H1 (cell line): Measurements from ENCODE around the gene DHRS12. TPM values are rescaled to one million over a fixed set of nuclear protein-coding genes. Genes with fewer than 3 reads are reported as not detected.

Source experiments
- CTCF ChIA-PET: fragments of 300-600 bp; sonication (Branson Sonifier 250); formaldehyde crosslinking; loops from one replicate; lab custom pipeline; 2021; ENCODE audit not compliant: partially characterized antibody; lab: Charles Lee
- POLR2A ChIA-PET: fragments of 300-600 bp; sonication (Branson Sonifier 250); formaldehyde crosslinking; loops from one replicate; lab custom pipeline; 2021; ENCODE audit warnings: inconsistent platforms; ENCODE audit not compliant: partially characterized antibody; lab: Charles Lee
- DNase-seq, 2 experiments: peaks; one replicate each; pipeline versions ENCODE4 v3.0.0 to v3.0.0-alpha.2; 2010 to 2022; ENCODE audit warnings: low spot score in 2 of 2, low read depth in 1 of 2, mixed read lengths in 1 of 2
- FAIRE-seq: peaks from 2 replicates; lab custom pipeline; 2011; peaks lifted over from hg19 to GRCh38; lab: Jason Lieb, UNC
- H2AFZ ChIP-seq: 2 replicates; pipeline ENCODE4 v1.8.1; 2012; ENCODE audit warnings: low read length, inconsistent platforms
- H2AK5ac ChIP-seq: 2 replicates; pipeline ENCODE4 v1.6.1; 2013; ENCODE audit warnings: low read depth, low read length
- H2BK120ac ChIP-seq: replicated peaks from 2 replicates; pipeline ENCODE3; 2013; ENCODE audit warnings: low read depth, low read length, inconsistent platforms
- H2BK12ac ChIP-seq: 2 replicates; pipeline ENCODE4 v1.6.1; 2013; ENCODE audit warnings: low read depth, low read length
- H2BK15ac ChIP-seq: 2 replicates; pipeline ENCODE4 v1.6.1; 2013; ENCODE audit warnings: low read length
- H2BK20ac ChIP-seq: 2 replicates; pipeline ENCODE4 v1.6.1; 2013; ENCODE audit warnings: low read length
- H2BK5ac ChIP-seq: 2 replicates; pipeline ENCODE4 v1.6.1; 2013; ENCODE audit warnings: low read depth, low read length
- H3K14ac ChIP-seq: 2 replicates; pipeline ENCODE4 v1.6.1; 2013; ENCODE audit warnings: inconsistent platforms; ENCODE audit not compliant: insufficient read length
- H3K18ac ChIP-seq: 2 replicates; pipeline ENCODE4 v1.6.1; 2013; ENCODE audit warnings: low read length; ENCODE audit errors: extremely low read depth
- H3K23ac ChIP-seq: 2 replicates; pipeline ENCODE4 v1.6.1; 2013; ENCODE audit warnings: inconsistent platforms; ENCODE audit not compliant: insufficient read length
- H3K23me2 ChIP-seq: 2 replicates; pipeline ENCODE4 v1.6.1; 2013; ENCODE audit warnings: low read depth, low read length
- H3K27ac ChIP-seq: 2 replicates; pipeline ENCODE4 v1.6.1; 2011; ENCODE audit warnings: low read depth, low read length, inconsistent platforms
- H3K27me3 ChIP-seq, 4 experiments: replicated peaks in 1 of 4; 1 replicate in 1 of 4; 2 replicates in 3 of 4; pipeline versions ENCODE4 v1.6.1 to v1.8.1; 2011 to 2013; ENCODE audit warnings: low read length in 3 of 4, mild to moderate bottlenecking in 3 of 4, inconsistent platforms in 2 of 4, mixed read lengths in 2 of 4, moderate library complexity in 1 of 4; ENCODE audit not compliant: control insufficient read depth in 3 of 4, insufficient read depth in 3 of 4; ENCODE audit errors: extremely low read depth in 1 of 4
- H3K36me3 ChIP-seq, 4 experiments: 2 replicates each; pipeline versions ENCODE4 v1.6.1 to v1.8.1; 2011 to 2013; ENCODE audit warnings: mild to moderate bottlenecking in 4 of 4, low read length in 3 of 4, moderate library complexity in 2 of 4, control low read depth in 1 of 4, inconsistent platforms in 1 of 4; ENCODE audit not compliant: insufficient read depth in 4 of 4, control insufficient read depth in 2 of 4
- H3K4ac ChIP-seq: replicated peaks from 2 replicates; pipeline ENCODE3; 2013; ENCODE audit warnings: low read length, low read depth, mixed read lengths, inconsistent platforms; ENCODE audit not compliant: insufficient read length
- H3K4me1 ChIP-seq, 4 experiments: replicated peaks in 1 of 4; 1 replicate in 1 of 4; 2 replicates in 3 of 4; pipeline versions ENCODE4 v1.6.1 to v1.8.1; 2011 to 2013; ENCODE audit warnings: low read length in 3 of 4, inconsistent platforms in 2 of 4, mixed read lengths in 1 of 4; ENCODE audit not compliant: insufficient read depth in 4 of 4, control insufficient read depth in 3 of 4
- H3K4me2 ChIP-seq, 2 experiments: 2 replicates each; pipeline versions ENCODE4 v1.6.1 to v1.8.1; 2011 to 2013; ENCODE audit warnings: low read depth in 2 of 2, low read length in 2 of 2, control low read depth in 1 of 2, inconsistent platforms in 1 of 2, mild to moderate bottlenecking in 1 of 2; ENCODE audit not compliant: insufficient read depth in 1 of 2
- H3K4me3 ChIP-seq, 4 experiments: fragments of 200-600, 300-600 bp in 1 of 4; sonication (generic), shearing (Covaris generic), sonication (Bioruptor Twin) in 1 of 4; 2 replicates each; pipeline versions ENCODE4 v1.5.1 to v1.8.1; 2011 to 2016; ENCODE audit warnings: low read length in 4 of 4, low read depth in 3 of 4, control low read depth in 2 of 4, inconsistent platforms in 2 of 4, mild to moderate bottlenecking in 2 of 4, mixed read lengths in 1 of 4, moderate library complexity in 1 of 4; ENCODE audit not compliant: insufficient read depth in 2 of 4; ENCODE audit errors: extremely low read depth in 1 of 4
- H3K56ac ChIP-seq: replicated peaks from 2 replicates; pipeline ENCODE3; 2013; ENCODE audit warnings: low read depth, mild to moderate bottlenecking, mixed read lengths, low read length, inconsistent platforms; ENCODE audit not compliant: insufficient read length
- H3K79me1 ChIP-seq: 2 replicates; pipeline ENCODE4 v1.6.1; 2013; ENCODE audit warnings: low read depth, low read length, control low read depth
- H3K79me2 ChIP-seq, 2 experiments: 2 replicates each; pipeline versions ENCODE4 v1.6.1 to v1.8.1; 2012 to 2013; ENCODE audit warnings: low read length in 2 of 2, mild to moderate bottlenecking in 2 of 2, inconsistent platforms in 1 of 2; ENCODE audit not compliant: insufficient read depth in 2 of 2, control insufficient read depth in 1 of 2
- H3K9ac ChIP-seq, 4 experiments: replicated peaks in 1 of 4; 1 replicate in 1 of 4; 2 replicates in 3 of 4; pipeline versions ENCODE4 v1.6.1 to v1.8.1; 2011 to 2013; ENCODE audit warnings: low read depth in 3 of 4, low read length in 3 of 4, control low read depth in 2 of 4, mild to moderate bottlenecking in 2 of 4, moderate library complexity in 2 of 4, inconsistent platforms in 1 of 4; ENCODE audit errors: extremely low read depth in 1 of 4
- H3K9me3 ChIP-seq, 2 experiments: 2 replicates each; pipeline versions ENCODE4 v1.6.1 to v1.8.1; 2012 to 2013; ENCODE audit warnings: mild to moderate bottlenecking in 2 of 2, moderate library complexity in 2 of 2, control low read depth in 1 of 2, inconsistent platforms in 1 of 2, low read depth in 1 of 2, low read length in 1 of 2, mixed read lengths in 1 of 2; ENCODE audit not compliant: insufficient read depth in 2 of 2
- H4K20me1 ChIP-seq, 2 experiments: replicated peaks in 1 of 2; 2 replicates each; pipeline versions ENCODE3 to v1.8.1; 2011 to 2013; ENCODE audit warnings: inconsistent platforms in 2 of 2, low read length in 2 of 2, mild to moderate bottlenecking in 1 of 2; ENCODE audit not compliant: insufficient read depth in 2 of 2, control insufficient read depth in 1 of 2
- H4K5ac ChIP-seq: 2 replicates; pipeline ENCODE4 v1.6.1; 2013; ENCODE audit warnings: low read length, low read depth, mixed read lengths, inconsistent platforms; ENCODE audit not compliant: insufficient read length
- H4K8ac ChIP-seq: 2 replicates; pipeline ENCODE4 v1.8.0; 2013; ENCODE audit warnings: mild to moderate bottlenecking, moderate library complexity, low read length, inconsistent platforms; ENCODE audit not compliant: insufficient read depth; ENCODE audit errors: extremely low read depth
- H4K91ac ChIP-seq: replicated peaks from 2 replicates; pipeline ENCODE3; 2013; ENCODE audit warnings: low read length, mixed read lengths, inconsistent platforms; ENCODE audit not compliant: insufficient read length
- ASH2L ChIP-seq: fragments of 200-600, 300-600 bp; sonication (generic); IDR thresholded peaks from one replicate; pipeline ENCODE4 v1.7.1; 2017; ENCODE audit warnings: low read length
- CBX5 ChIP-seq: fragments of 300-800, 300-1000 bp; sonication (generic); IDR thresholded peaks from 2 replicates; pipeline ENCODE4 v1.7.1; 2016; ENCODE audit warnings: antibody characterized with exemption, low read length, low read depth
- MAFK ChIP-seq: IDR thresholded peaks from 2 replicates; pipeline ENCODE4 v1.6.1; 2012; ENCODE audit warnings: low read depth, mild to moderate bottlenecking, improper control_type of control experiment, low read length
- MAX ChIP-seq: IDR thresholded peaks from 2 replicates; pipeline ENCODE4 v1.6.1; 2012; ENCODE audit warnings: inconsistent platforms
- SIX5 ChIP-seq: IDR thresholded peaks from 2 replicates; pipeline ENCODE4 v1.6.1; 2011; ENCODE audit warnings: mild to moderate bottlenecking, low read depth, low read length
- YY1 ChIP-seq: IDR thresholded peaks from 2 replicates; pipeline ENCODE4 v1.6.1; 2011; ENCODE audit warnings: low read depth, mild to moderate bottlenecking, low read length
- WGBS, 2 experiments: shearing (Covaris generic) in 1 of 2; methylation state at CpG; one replicate each; pipeline versions ENCODE4 v1.1.6 to v1.1.7; 2013 to 2015; ENCODE audit warnings: low lambda C conversion rate in 2 of 2, mixed read lengths in 2 of 2, inconsistent platforms in 1 of 2, low coverage in 1 of 2, missing lambda C conversion rate in 1 of 2; ENCODE audit not compliant: insufficient replicate concordance in 2 of 2, insufficient coverage in 1 of 2, insufficient read length in 1 of 2; ENCODE audit errors: extremely low coverage in 1 of 2, missing lambda C conversion rate in 1 of 2; 5-methylcytosine and 5-hydroxymethylcytosine counted together
- polyA plus RNA-seq, 7 experiments: library from polyadenylated mRNA; depleted of rRNA in 3 of 7; stranded (reverse) in 5 of 7; unstranded in 2 of 7; fragments of >200 nt in 5 of 7; fragments of 200-250 nt in 2 of 7; gene quantifications; 1 replicate in 5 of 7; 2 replicates in 1 of 7; 4 replicates in 1 of 7; pipeline versions ENCODE4 v1.2.1 to v1.2.3, GENCODE V29; 2011 to 2013; ENCODE audit warnings: missing spikeins in 2 of 7, mixed read lengths in 2 of 7
- total RNA-seq: library from RNA; stranded (reverse); fragmentation: NEBNext Ultra II Directional; extraction: Animal tissue kit (Norgen Biotek cat#: 25700); gene quantifications from 2 replicates; pipeline ENCODE4 v1.2.1, GENCODE V29; 2021

DHRS12 gene
- total and polyA plus RNA-seq, 2 of the 8 experiments (the other 6 are each of a cell fraction or from before 2014, with no cell fraction given) = 8.7 TPM

- Histone ChIP-seq H3K79me1 (no peaks in the 10 kb centered on the region), H2BK120ac (no peak overlapping the region), H3K27me3 (0 out of 7 replicates have a peak, but pooled peaks cover 0 to 2% (median 0%) of the 10 kb centered on the region in 4 experiments), H4K8ac (no peak overlapping the region), H4K91ac (no peak overlapping the region), H3K4me2 (0 out of 4 replicates have a peak overlapping the region, but pooled peaks of 1 of the 2 experiments have one; percentile 80), H3K36me3 (no peaks in the 10 kb centered on the region), H3K23ac (no peak overlapping the region), H3K4me1 (peaks cover 14 to 26% (median 18%) of the 10 kb centered on the region in 4 experiments), H4K20me1 (no peaks in the 10 kb centered on the region), H2BK15ac (no peak overlapping the region), H3K4ac (no peak overlapping the region), H3K9ac (no peak overlapping the region), H3K79me2 (no peaks in the 10 kb centered on the region), H2AFZ (no peak overlapping the region), H3K23me2 (peaks cover 8% of the 10 kb centered on the region), H3K56ac (no peak overlapping the region), H3K27ac (no peak overlapping the region), H2AK5ac (no peak overlapping the region), H3K4me3 (no peak overlapping the region; a peak in 1 of 8 replicates), H4K5ac (no peak overlapping the region), H2BK20ac (no peak overlapping the region), H3K14ac (no peak overlapping the region), H2BK5ac (no peak overlapping the region), H3K18ac (no peak overlapping the region), H3K9me3 (no peaks in the 10 kb centered on the region), H2BK12ac (no peak overlapping the region; the same call in 1 of the 2 replicates)
- DNase-seq = no peak
- no peak for TF ChIP-seq MAX
- TF ChIP-seq MAFK = no peak
- no peak for TF ChIP-seq CBX5
- TF ChIP-seq YY1 = no peak
- no peak for TF ChIP-seq SIX5
- no peak for TF ChIP-seq ASH2L
- ChIA-PET POLR2A (interaction anchor here (0.6 to 2.6 kb wide), 3 partner anchors 174 to 369 kb away, joined by 3 to 11 read pairs (median 4); partner anchors contain the start of gene INTS6), CTCF (interaction anchor here (1.1 to 9.1 kb wide), 6 partner anchors 14 to 373 kb away, joined by 3 to 123 read pairs (median 4); partner anchors contain the start of gene TMEM272)
- WGBS, 2 experiments = 86% methylated on average over 7 of the region's 7 CpGs; no CpG with 5 or more reads in 1 of the 2 experiments
- FAIRE-seq = no peak
Measured at GRCh38 chr13:51801631-51802099, 2.3 kb downstream of the DHRS12 start.
